IMR-90 (cell line): ENCODE data around the gene TRIM62.

Experiments used
- MXI1 ChIP-seq: IDR thresholded peaks from 2 replicates; pipeline ENCODE4 v1.6.1; 2012; ENCODE audit warnings: low read depth, mild to moderate bottlenecking, low read length, moderate library complexity, borderline replicate concordance
- TF ChIP-seq, protein P1 (sequence below): conservative IDR thresholded peaks from 2 replicates; pipeline ENCODE4 v1.5.1; 2012; ENCODE audit warnings: mild to moderate bottlenecking, low read depth, low read length, improper control_type of control experiment

DNA sequence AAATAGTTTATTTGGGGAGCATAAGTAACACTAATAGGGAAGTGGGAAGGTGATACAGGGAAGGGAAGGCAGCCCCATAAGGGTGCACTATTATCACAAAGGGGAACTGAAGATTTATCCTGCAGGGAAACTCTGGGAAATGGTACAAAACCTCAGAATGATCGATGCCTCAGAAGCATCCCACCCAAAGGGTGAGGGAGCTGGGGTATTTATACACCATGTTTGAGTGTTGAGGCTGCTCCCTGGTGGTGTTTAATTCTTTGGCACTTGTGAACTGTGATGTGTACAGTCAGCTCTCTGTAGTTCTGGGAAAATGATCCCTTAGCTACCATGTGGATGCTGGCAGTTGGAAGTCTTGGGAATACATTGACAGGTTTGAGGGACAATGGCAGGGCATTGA is 5.1 kb upstream of the TRIM62 start:
- TF ChIP-seq, protein P1, sequence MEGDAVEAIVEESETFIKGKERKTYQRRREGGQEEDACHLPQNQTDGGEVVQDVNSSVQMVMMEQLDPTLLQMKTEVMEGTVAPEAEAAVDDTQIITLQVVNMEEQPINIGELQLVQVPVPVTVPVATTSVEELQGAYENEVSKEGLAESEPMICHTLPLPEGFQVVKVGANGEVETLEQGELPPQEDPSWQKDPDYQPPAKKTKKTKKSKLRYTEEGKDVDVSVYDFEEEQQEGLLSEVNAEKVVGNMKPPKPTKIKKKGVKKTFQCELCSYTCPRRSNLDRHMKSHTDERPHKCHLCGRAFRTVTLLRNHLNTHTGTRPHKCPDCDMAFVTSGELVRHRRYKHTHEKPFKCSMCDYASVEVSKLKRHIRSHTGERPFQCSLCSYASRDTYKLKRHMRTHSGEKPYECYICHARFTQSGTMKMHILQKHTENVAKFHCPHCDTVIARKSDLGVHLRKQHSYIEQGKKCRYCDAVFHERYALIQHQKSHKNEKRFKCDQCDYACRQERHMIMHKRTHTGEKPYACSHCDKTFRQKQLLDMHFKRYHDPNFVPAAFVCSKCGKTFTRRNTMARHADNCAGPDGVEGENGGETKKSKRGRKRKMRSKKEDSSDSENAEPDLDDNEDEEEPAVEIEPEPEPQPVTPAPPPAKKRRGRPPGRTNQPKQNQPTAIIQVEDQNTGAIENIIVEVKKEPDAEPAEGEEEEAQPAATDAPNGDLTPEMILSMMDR, result no peak
- no peak for TF ChIP-seq MXI1
